ENCODE results near the gene TPM2.

GRCh38 chr9:35656831-35657545 is 32.7 kb downstream of the TPM2 start:
- TF ChIP-seq CTCF (IDR thresholded peaks at IDR 0.05; ENCODE audit: low read depth, low read length, missing input control) (no peak), REST (IDR thresholded peaks at IDR 0.05) (no peak), TAF1 (conservative IDR thresholded peaks at IDR 0.05) (no peak), RXRA (IDR thresholded peaks at IDR 0.05) (no peak), EGR1 (IDR thresholded peaks at IDR 0.05; ENCODE audit: low read depth in 2 of 2) (no peak), ZBTB33 (IDR thresholded peaks at IDR 0.05) (no peak), MAX (IDR thresholded peaks at IDR 0.05) (no peak), SP1 (IDR thresholded peaks at IDR 0.05) (no peak)
